GM21723 (cell line): ENCODE measurements around the gene PFKL.

ENCODE experiments used
- ATAC-seq: cut with Tn5 transposase; IDR thresholded peaks from one replicate; pipeline ENCODE4 v1.9.1; 2021; ENCODE audit warnings: mild to moderate bottlenecking, moderate library complexity; ENCODE audit not compliant: unreplicated experiment

PFKL gene

DNA sequence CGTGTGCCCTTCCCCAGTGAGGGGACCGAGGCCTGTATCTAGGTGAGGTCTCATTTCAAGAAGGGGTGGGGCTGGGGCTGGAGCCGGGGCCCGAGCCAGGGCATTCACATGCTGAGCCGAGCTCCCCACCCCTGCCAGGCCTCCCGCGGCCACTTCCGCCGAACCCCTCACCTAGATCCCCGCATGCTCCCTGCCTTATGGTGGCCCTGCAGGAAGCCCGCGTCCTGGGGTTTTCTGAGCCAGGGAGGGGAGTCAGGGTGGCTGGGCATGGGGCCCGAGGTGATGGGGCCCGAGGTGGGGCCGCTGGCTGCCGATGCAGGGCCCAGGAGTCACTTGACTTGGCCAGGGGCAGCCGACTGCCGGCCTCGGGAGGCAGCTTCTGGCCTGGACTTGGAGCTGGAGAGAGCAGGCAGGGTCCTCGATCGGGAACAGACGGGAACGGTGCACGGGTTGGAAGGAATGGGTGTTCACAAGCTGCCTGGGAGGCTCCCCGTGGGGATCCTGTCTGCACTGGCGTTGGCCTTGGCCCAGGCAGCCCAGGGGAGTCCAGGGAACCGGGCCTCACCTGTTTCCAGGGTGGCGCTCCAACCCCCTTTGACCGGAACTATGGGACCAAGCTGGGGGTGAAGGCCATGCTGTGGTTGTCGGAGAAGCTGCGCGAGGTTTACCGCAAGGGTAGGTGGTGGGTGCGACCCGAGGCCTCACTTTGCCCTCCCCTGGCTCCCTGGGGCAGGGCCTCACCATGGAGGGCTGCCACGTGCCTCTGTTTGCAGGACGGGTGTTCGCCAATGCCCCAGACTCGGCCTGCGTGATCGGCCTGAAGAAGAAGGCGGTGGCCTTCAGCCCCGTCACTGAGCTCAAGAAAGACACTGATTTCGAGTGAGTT lies 25.8 kb downstream of the PFKL start:
- ATAC-seq = no peak

DNA sequence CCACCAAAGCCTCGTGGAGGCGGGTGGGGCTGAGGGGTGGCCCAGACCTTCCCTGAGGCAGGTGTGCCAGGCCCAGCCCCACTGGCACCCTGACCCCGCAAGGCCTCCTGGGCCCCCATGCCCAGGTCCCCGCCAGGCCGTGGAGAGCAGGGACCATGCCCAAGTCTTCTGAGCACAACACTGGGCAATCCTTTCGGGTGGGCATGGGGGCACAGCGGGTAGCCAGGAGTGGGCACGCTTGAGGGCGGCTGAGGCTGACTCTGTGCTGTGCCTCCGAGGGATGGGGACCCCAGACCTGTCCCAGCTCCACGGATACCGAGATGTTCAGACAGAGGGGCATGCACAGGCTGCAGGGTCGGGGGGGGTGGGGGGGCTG lies 26.4 kb downstream of the PFKL start:
- no peak for ATAC-seq

DNA sequence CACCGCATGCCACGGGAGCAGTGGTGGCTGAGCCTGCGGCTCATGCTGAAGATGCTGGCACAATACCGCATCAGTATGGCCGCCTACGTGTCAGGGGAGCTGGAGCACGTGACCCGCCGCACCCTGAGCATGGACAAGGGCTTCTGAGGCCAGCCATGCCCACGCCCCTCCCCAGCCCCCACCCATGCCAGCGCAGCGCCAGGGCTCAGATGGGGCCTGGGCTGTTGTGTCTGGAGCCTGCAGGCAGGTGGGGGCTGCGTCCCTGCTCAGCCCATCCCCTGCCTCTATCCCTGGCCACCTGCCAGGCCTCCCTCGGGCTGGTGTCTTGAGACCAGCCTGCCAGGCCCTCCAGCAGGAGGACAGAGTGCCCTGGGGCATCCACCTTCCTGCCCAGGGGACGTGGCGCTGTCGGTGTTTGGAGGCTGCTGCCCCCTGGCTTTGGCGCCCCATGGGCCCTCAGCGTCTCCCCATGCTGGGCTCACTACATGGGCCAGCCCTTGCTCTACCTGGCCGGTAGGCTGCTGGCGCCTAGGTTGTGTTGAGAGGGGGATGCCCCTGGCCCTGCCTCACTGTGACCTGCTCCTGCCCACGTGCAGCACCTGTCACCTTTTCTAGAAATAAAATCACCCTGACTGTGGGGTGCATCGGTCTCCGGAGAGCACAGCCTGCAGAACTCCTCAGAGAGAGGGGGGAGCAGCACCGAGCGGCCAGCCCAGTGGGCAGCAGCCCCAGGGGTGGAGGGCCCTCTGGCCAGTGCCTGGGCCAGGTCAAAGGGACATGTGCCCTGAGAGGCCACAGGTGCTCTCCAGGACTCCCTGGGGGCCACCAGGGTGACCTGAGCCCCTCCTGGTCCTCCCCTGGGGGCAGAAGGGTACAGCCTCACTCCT lies 27.1 kb downstream of the PFKL start:
- ATAC-seq = no peak

DNA sequence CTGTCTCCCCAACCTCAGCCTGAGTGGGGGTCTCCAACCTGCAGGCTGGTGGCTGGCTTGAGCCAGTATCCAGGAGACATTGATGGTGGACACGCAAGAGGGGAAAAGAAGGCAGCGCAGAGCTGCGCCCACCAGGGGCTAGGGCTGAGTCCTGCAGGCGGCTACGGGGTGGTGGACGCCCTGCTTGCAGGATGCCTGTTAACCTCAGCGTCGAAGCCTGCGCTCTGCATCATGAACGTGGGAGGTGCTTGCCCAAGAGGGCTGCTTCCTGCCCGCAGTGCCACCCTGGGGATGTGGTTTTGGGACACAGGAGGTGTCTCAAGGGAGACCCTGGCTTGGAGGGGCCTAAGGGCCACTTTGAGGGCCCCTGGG lies 27.7 kb downstream of the PFKL start:
- no peak for ATAC-seq

DNA sequence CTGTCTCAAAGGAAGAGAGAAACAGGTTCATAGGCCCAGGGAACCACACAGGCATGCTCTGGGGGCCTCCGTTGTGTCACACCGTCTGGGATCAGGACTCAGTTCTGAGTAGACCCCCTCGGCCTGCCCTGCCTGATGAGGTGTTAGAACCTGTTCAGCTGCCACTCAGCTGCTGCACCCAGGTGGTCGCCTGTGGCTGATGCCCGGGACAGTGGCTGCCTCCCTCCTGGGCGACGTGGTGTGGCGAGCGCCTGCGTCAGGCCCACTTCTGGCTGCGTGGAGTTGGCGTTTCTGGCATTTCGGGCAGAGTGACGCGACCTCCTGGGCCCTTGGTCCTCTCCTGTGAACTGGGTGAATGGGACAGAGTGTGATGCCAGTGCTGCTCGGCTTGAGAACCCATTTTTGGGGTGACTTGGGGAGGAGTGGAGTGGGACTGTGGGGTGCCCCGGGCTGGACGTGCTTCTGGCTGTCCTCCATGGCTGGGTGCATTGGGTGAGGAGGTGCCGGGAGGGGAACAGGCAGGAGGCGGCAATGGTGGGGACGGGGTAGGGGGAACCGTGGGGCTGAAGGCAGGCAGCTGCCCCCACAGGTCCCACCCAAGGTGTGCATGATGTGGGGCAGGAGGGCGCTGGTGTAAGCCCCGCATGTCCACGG lies 28.5 kb downstream of the PFKL start:
- ATAC-seq = no peak

DNA sequence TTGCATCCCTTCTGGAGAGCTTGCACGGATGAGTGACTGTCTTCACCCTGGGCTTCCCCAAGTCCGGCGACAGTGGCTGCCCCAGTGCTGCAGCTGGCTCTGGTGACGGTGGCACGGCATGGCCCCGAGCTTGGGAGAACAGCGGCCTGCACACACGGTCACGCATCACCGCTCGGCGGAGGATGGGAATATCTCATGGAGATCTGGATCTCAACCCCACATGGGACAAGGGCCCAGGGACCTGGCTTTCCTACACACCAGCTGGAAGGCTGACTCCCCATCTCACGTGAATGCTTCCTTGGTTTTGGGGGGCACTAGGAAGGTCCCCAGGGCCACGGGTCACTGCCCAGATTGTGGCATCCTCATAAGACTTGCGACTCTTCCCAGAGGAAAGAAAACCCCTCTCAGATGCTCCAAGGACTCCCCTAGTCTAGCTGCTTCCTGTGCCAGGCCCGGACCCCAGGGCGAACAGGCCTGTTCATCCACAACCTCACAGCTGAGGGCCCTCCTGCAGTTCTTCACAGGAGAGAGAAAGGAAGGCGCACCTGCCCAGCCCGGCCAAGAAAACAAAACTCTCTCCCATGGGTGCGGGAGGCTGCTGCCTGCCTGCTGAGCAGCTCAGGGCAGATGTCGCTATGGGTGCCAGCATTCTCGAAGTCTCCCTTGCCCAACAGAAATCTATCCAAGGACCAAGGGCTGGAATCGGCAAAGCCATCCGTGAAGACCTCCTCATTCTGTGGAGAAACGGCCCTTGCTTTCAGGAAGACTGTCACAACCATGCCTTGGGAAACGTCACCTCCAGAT lies 29.4 kb downstream of the PFKL start:
- ATAC-seq = no peak

DNA sequence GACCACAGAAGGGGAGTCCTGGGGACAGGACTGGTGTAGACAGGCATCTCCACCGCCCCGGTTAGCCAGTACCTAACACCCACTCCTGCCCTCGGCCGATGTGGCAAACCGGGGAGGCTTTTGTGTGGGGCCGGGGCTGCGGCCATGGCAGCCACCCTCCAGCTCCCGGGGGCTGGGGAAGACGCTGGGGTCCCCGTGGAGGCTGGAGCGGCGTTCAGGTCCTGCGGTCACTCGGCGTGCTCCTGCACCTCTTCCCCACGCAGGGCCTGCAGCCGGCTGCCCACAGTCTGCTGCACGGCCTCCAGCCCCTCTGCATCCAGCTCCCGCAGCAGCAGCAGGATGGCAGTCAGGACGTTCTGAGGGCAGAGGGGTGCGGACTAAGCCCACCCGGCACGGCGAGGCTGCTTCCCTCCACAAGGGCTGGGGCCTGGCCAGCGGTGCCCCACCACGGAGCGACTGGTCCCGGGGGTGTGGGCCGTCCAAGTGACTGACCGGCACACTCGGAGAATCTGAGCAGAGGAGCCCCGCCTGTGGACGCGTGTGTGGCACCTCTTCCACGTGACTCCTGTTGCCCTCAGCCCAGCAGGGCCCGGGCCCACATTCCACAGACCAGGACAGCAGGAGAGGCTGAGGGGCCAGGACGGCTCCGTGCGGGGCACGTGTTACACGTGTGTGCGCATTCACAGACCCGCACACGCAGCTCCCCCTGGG lies 30.3 kb downstream of the PFKL start:
- ATAC-seq = no peak

DNA sequence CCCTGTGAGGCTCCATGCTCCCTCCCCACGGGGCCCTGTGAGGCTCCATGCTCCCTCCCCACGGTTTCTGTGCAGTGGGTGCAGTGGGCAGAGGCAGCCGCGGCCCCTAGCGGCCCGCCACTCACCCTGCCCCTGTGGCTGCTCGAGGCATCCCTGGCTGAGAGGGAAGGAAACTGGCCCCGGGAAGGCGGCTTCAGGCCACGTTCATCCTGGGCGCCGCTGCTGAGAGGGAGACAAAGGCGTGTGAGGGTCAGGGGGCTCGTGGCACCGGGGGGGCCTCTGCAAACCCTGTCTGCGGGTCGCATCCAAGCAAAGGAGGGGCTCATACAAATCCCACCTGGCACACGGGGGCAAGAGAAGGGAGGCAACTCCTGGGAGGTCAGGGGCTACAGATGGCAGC lies 30.8 kb downstream of the PFKL start:
- no peak for ATAC-seq

DNA sequence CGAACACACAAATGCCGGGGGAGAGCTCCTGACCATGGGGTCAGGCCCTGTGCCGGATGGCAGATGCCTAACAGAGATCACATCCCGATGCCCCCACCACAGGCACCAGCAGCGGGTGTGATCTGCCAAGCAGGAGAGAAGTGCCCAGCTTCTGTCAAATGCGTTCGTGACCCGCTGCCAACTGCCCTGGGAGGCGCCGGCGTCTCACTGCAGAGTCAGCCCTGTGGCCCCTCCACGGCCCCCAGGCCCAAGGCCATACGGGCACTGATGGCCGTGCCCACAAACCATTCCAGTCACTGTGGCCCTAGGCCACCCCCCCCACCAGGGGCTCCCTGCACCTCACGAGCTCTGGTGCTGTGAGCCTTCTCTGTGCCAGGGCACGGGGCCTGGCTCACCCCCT lies 31.4 kb downstream of the PFKL start:
- ATAC-seq = no peak

DNA sequence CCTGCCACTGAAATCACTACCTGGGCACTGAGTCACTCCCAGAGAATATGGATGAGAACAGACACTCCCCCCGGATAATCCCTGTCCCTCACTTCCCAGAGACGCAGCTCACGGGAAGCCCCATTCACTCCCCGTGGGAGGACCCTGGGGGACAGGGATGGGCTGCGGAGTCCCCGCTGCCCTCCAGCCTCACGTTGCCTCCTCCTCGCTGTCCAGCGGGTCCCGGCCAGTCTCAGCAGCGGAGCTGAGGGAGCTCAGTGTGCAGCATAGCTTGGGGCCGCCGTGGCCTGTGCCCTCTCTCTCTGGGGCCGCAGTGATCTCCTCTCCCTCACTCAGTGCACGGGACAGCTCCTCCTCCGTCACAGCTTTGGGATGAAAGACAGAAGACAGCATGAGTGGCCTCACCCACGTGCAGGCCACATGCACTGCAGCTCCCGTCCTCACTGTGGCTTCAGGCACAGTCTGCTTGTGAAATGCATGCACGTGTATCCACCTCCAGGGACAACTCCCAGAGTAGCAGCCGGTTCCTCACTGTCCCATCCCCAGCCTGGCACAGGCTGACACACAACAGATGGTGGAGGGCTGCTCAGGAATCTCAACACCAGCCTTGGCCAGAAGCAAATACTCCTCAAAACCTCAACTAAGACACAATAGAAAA lies 31.9 kb downstream of the PFKL start:
- no peak for ATAC-seq

DNA sequence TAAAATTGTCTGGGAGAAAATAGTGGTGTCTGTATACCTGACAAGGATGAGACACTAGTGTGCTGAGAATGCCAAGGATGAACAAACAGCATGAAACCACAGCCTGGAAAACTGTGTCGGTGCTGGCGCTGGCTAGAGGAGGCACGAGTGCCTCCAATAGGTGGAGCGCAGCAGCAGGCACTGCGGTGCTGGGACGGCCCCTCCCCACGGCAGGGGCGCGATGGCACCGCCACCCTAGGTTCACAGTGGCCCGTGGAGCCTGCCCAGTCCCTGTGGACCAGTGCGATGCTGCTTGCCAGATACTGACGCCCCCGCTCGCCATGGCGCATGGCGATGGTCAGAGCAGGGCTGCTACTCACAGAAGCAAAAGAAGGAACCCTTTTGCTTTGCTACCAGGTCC lies 32.5 kb downstream of the PFKL start:
- no peak for ATAC-seq

DNA sequence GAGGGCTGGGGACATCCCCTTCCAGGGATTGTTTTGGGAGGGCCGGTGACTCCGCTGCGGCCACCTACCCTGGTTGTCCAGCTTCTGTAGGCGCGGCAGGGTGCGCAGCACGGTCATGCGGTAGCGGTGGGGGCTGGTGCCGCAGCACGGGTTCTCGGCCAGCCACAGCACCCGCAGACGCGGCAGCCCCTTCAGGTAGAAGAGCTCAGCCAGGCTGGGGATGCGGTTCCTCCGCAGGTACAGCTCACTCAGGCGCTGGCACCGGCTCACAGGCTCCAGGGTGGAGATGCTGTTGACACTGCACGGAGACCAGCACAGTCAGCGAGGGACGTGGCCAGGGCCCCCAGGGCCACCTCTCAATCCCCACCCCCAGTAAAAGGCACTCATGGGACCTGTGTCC lies 33.1 kb downstream of the PFKL start:
- ATAC-seq = no peak

DNA sequence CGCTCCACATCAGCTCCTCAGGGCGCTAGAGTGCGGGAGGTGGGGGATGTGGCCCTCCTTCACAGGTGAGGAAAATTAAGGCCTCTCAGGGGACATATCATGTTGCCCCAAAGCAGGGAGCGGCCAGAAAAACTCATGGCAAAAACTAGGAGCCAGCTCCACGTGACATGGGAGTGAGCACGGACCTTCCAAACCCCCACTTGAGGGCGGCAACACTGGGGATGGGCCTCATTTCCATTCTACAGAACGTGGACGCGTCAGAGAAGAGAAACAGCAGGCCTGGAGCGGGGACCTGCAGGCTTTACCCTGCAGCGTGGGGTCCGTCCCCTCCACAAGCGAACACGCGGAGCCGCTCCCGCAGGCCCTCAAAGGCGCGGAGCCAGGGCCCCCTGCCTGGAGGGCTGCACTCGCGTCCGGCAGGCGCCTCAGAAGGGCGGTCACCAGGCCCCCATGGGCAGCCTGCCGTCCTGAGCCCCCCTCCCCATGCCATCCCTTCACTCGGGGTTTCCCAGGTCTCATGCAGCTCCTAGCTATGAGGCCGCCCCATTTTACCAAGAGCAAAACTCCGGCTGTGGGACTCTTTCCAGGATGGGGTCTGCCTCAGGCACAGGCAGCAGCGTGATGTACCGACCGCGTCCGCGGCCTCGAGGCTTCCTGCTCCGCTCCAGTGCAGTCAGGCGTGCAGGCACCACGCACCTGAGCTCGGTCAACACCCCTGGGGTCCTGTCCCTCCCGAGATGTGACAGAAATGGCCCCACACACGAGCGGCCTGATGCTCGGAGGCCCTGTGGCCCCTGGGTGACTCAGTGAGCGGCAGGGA lies 33.9 kb downstream of the PFKL start:
- no peak for ATAC-seq

DNA sequence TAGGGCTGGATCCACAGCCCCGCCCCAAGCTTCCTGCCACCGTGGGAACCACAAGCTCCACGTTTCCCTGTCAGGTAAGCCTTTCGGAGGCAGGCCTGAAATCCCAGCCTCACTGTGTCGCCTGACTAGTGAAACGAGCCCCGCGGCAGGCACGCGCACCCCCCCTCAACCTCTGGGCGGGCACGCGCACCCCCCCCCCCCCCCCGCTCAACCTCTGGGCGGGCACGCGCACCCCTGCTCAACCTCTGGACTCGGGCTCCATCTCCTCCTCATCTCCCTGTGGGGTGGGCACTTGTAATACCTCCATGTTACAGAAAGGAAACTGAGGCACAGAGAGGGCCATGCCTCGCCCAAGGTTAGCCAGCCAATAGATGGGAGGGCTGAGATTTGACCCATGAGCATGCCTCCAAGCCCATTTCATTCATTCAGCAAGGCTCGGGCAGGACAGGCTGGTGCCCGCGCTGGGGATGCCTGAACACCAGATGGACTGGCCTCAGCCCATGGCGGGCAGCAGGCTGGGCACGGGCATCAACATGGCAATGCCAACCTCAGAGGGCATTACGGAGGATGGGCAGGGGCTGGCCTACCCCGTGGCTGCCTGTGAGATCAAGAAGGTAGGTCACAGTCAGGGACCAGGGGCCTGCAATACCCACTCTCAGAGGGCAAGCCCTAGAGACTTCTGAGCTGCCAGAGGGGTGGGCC lies 34.6 kb downstream of the PFKL start:
- no peak for ATAC-seq

DNA sequence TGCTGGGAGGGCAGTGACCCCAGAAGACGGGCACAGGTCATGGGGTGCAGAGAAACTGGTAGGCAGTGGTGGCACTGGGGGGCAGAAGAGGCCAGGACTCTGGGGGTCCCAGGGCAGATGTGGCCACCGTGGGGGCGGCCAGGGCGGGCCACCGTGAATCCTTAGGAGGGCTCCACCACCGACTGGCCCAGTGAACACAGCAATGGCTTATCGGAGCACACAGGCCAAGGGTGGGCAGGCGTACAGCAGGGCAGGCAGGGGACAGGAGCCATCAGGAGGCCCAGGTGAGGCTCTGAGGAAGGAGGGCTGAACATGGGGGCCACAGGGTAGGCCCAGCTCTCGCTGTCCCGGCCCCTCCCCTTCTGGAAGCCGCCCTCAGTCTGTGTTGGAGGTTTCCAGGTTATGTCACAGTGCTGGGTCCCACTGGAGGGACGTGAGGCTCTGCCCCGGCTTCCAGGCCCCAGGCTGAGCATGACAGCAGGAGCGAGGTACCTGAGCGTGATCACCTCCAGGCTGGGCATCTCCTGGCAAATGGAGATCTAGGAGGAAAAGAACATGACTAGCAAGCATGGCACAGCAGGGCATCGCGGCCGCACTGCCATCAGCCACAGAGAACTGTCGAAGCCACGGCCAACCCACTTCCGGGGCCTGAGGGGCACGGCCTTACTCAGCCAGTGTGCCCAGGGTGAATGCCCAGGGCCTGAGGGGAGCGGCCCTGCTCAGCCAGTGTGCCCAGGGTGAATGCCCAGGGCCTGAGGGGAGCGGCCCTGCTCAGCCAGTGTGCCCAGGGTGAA lies 35.6 kb downstream of the PFKL start:
- no peak for ATAC-seq

DNA sequence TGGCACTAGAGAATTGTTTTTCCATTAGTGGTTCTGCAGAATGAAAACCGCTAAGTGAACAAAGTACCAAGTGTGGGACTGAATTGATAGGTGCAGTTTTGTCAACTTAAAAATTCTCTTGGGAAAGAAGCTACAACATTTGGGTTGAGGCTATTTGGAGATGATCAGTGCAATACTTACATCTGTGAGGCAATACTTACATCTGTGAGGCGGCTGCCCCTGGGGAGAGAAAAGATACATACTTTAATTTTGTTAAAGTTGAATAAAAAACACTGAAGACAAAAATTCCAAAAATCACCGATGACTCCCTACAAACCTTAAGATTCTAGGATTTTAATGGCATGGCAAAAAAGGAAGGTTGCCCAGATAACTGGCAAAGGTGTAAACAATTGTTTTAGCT lies 37.6 kb downstream of the PFKL start:
- no peak for ATAC-seq
